ENCODE results near the gene SFI1.

The SFI1 gene

DNA sequence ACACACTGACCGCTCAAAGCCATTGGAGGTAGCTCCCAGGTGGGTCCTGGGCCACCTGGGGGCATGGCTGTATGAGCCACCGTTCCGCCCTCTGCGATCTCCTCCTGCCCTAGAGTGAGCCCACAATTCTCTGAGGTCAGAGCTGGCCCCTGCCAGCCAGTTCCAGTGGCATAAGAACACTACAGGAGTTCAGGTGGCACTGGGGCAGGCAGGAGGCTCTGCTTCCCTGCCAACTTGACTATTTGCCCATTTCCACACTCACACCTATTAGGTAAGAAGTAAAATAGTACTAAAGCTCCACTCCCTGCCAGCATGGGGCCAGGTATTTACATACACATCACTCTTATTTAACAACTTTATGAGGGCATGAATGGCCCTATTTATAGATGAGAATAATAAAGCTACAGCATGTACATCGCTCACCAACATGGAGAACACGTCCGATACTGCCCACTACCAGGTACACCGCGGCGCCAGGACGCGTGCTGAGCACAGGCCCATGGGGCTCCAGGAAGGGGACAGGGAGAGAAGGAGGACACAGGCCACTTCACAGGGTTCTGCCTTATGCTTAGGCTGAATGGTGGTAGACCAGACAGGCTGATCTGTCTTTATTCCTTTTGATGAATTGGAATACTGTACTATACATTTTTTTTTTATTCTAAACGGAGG lies 139.4 kb downstream of the SFI1 start:
- DNase-seq (ENCODE audit: low read depth), result no peak

DNA sequence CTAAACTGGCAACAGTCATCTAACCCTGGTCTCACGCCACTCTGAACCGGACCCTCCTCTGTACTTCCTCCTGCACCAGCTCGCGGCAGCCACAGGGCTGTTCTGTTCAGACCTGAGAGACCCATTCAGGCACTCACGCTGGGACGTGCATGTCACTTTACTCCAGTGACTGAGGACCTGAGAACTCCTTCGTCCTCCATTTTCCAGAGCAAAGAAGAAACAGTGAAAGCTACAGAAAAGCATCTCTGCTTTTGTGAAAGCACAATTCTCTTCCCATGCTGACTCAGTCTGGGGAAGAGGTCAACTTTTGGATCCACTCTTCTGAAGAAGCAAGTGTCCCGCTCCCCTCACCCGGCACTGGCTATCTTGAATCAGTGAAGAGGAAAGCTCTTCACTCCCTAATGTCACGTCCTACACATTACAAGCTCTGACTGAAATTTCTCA lies 141.1 kb downstream of the SFI1 start:
- DNase-seq (ENCODE audit: low read depth), result no peak

DNA sequence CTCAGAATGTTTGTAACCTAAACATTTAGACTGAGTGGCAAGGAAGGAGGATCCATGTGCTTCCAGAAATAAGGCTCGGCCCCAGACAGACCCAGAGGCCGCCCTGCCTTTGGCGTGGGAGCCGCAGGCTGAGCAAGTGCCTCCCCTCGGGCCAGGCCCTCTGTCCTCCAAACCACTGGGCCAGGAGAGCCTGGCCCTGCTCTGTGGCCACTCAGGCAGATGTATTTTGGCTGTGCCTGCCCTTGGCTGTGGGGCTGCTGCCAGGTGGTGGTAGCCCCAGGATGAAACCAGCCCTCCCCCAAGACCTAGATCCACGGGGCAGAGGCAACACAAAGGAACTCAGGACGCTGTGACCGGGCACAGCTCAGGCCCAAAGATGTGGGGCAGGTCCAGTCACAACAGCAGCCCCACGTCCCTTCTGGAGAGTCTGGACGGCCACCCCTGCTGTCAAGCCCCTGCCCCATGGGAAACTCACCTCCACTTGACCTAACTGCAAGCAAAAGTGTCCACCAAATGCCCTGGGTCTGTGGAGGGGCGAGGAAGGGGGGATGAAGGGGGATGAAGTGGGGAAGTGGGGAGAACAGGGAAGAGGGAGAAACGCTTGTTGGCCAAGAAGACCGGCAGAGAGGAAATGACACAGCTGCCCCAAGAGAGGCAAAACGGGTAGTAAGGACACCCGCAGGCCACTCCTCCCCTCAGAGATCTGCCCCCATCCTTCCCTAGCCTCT lies 141.7 kb downstream of the SFI1 start:
- no peak for DNase-seq (ENCODE audit: low read depth)

DNA sequence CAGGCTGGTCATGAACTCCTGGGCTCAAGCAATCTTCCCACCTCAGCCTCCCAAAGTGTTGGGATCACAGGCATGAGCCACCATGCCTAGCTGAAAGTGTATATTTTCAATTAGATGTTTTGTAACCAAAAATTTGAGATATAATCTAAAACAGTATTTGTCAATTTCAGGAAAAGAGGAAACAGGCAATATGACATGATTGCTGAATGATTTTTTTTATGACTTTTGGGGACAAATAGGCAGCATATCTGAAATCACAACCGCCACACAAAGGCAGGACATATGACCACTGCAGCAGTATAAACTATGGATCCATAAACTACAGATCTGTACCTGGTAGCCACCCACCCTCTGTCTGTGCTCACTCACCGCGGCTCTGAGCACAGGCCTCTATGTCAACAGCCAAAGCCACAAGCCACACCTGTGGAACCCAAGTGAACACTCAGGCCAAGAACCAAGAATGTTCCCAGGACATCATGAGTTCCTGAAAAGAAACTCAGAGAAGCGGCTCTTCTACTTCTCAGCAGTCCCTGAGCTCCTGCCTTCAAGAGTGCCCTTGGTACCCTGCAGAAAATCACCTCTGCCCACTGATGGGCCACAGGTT lies 143.2 kb downstream of the SFI1 start:
- DNase-seq (ENCODE audit: low read depth), result no peak

DNA sequence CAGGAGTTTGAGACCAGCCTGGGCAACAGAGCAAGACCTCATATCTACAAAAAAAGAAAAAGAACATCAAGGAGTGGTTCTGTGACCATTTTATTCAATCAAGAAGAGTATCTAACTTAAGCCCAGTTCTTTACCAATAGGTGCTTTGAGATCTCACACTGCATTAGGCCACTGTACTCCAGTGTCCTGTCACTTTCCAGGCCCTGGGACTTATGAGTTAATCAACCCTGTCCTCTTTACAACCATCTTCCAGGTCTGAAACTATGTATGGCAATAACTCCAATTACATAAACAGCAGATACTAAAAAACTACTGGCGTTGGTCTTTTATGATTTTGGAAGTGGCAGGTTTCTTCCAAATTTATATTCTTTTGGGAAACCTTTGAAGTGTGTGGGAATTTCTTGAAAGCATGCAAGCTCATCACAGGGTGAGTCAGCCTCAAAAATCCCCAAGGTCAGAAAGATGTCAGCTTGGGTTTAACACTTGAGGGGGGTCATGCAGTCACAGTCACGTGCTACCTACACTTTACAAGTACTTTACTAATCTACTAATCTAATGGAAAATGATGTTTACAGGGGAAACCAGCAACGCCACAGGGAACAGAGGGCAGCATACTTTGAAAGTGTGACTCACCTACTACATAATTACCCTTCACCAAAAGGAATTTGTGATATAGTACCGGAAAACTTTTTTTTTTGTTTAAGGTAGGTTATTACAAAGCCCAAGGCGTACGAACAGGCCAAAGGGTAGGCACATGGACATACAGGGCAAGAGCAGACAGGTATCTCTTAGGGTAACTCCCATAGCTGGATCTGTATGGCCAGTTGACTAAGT lies 150.1 kb downstream of the SFI1 start:
- peak; percentile 98 for DNase-seq (ENCODE audit: low read depth)

DNA sequence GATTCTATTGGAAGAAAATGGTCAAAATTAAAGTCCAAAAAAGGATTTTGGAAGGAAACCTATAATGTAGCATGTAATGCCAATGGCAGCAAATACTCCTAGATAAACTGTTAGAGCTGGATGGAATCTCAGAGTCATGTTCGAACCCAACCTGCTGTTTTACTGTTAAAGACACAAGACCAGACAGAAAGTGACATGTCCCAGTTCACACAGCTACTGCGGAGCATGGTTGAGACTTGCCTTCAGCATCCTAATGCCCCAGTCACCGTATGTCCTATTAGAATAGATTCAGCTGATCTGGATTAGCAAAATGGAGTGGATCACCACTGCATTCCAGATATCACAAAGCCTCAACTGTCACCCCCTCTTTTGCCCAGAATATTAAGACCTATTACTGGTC lies 150.7 kb downstream of the SFI1 start:
- DNase-seq (ENCODE audit: low read depth), result no peak

DNA sequence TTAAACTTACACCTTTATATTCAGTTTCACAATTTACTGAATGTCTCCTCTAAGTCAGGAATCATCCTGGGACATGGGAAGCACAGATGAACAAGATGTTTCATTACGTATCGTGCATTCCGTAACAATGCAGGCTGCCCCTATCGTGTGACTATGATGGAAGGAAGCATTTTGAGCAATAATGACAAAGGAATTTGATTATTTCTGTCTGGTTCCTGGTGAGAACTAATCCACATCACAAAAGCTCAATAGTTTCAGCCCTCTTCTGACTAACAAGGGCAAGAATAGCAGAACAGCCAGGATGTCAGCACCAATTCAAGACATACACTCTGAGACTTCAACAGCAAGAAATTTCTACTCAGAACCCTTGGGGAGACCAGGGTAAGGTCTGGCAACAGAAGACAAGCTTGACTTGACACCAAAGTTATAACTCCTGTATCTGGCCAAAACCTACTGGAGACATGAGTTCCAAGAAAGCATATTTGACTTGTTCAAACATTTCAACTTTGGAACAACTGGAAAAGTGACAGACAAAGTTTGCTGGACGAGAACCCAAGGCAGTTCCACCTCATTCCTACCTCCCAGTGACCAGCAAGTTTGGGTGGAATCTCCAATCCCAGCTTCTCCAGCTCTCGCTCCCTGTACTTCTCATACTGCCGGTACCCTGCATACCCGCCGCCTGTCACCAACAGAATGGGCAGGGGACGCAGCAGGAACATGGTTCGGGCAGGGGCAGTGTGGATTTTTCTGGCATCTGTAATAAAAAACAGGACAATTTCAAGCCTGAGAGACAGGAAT lies 151.4 kb downstream of the SFI1 start:
- DNase-seq (ENCODE audit: low read depth), result peak; percentile 88

DNA sequence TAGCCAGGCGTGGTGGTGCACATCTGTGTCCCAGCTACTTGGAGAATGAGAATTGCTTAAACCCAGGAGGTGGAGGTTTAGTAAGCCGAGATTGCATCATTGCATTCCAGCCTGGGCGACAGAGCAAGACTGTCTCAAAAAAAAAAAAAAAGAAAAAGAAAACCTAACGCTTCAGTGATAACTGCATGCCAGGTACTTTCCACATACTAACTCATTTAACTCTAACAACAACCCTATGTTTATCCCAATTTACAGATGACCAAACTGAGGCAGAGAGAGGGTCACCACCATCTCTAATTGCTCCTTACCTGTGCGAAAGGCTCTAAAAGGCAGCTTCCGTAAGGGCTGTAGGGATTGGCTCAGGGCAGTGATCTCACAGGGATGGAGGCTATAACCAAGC lies 154.1 kb downstream of the SFI1 start:
- peak; percentile 79 for DNase-seq (ENCODE audit: low read depth)

DNA sequence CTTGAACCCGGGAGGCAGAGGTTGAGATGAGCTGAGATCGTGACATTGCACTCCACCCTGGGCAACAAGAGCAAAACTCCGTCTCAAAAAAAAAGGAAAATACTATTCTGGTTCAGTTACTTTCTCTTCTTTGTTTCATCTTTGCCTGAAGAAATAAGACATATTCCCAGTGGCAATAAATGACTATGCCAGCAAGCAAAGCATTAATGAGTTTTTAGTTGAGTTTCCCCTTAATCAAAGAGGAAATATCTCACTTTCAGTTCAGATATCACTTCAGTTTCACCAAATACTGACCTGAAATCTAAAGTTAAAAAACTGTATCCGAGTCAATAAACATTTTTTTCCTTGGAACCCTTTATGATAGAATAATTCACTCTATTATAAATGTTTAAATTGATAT lies 155.3 kb downstream of the SFI1 start:
- no peak for DNase-seq (ENCODE audit: low read depth)

DNA sequence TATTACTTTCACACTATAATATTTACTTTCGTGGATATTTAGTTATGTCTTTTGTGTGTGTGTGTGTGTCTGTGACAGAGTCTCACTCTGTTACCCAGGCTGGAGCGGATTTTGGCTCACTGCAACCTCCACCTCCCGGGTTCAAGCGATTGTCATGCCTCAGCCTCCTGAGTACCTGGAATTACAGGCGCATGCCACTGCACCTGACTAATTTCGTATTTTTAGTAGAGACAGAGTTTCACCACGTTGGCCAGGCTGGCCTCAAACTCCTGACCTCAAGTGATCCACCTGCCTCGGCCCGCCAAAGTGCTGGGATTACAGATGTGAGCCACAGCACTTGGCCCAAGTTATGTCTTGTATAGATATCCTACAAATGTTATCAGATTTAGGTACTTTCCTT lies 155.8 kb downstream of the SFI1 start:
- no peak for DNase-seq (ENCODE audit: low read depth)

DNA sequence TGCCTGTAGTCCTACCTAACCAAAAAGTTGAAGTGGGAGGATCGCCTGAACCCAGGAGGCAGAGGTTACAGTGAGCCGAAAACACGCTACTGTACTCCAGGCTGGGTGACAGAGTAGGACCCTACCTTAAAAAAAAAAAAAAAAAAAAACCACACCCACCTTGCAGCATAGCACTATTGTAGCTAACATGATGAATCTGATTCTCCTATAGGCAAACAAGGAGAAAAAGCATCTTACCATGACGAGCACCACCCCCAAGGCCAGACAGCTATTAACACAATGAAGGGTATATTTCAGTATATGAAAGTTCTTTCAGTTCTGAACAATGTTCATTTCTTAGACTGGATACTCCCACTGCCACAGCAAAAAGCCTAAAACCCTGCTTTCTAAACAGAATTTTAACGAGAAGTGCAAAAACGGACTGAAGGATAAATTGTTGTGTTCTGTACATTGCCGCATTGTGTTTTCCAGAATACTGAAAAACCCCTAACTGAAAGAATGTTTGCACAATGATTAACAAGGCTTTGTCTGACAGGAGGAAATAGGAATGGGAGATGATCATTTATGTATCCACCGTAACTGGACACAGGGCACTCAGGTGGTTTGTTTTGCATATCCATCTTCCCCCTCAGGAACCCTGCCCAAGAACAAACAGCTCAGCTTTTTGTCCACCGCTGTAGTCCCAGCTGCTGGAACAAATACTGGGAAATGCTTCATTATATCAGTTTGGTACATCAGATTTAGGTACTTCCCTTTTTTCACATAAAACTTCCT lies 156.8 kb downstream of the SFI1 start:
- DNase-seq (ENCODE audit: low read depth), result no peak

DNA sequence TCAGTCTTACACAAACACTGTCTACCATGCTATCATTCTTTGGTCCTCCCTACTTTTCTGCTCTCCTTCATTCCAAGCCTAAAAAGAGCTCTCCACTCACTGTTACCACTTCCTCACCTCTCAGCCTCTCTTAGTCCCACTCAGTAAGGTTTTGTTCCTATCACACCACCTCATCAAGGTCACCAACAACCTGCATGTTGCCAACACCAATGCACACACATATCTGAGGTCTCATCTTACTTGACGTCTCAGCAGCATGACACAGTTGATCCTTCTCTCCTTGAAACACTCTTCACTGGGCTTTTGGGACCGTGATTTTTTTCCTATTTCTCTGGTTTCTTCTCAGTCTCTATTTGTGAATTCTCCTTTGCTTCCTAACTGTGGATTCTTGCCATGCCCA lies 157.6 kb downstream of the SFI1 start:
- no peak for DNase-seq (ENCODE audit: low read depth)

DNA sequence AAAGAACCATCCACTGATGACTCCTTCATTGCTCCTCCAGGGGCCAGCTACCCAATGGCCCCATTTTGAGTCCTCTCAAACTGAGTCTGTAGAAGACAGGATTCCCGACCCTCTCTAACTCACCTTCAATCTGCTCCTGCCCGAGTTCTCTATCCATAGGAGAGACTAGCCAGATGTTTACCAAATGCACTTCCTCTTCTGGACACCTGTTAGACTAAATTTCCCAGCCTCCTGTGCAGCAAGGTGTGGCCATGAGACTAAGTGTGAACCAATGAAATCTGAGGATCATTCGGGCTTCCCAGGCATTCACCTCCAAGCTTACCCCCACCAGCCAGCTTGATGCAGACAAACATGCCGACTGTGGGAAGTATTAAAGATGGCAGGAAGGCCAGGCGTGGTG lies 158.1 kb downstream of the SFI1 start:
- DNase-seq (ENCODE audit: low read depth), result no peak

DNA sequence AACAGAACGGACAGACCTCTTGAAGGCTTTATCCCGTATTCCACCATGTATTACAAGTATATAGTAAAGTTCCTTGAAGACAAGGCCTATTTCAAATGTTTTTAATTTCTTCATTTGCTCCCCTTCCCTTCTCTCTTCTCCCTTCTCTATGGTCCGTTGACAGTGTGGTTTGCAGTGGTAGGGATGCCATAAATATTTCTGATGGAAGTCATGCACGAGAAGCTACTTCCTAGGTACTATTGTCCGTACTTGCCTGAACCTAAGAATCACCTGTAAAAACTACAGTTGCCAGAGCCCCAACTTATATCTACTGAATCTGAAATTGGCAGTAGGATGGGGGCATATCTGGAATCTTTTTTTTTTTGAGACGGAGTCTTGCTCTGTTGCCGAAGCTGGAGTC lies 162.9 kb downstream of the SFI1 start:
- DNase-seq (ENCODE audit: low read depth), result no peak

DNA sequence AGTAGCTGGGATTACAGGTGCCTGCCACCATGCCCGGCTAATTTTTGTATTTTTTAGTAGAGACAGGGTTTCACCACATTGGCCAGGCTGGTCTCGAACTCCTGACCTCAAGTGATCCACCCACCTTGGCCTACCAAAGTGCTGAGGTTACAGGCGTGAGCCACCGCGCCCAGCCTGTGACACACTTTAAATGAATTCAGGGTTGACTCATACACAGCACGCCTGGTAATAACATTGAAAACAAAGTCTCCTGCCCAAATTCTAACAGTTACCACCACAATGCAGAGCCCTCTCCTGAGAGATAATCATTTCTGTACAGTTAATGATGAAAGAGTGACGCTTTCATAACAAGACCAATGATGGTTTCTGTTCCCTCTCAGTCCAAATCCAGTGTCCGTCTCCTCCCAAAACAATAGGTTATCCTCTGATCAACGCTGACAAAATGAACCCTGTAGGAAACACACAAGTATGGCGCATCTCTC lies 164.6 kb downstream of the SFI1 start:
- peak; percentile 72 for DNase-seq (ENCODE audit: low read depth)

DNA sequence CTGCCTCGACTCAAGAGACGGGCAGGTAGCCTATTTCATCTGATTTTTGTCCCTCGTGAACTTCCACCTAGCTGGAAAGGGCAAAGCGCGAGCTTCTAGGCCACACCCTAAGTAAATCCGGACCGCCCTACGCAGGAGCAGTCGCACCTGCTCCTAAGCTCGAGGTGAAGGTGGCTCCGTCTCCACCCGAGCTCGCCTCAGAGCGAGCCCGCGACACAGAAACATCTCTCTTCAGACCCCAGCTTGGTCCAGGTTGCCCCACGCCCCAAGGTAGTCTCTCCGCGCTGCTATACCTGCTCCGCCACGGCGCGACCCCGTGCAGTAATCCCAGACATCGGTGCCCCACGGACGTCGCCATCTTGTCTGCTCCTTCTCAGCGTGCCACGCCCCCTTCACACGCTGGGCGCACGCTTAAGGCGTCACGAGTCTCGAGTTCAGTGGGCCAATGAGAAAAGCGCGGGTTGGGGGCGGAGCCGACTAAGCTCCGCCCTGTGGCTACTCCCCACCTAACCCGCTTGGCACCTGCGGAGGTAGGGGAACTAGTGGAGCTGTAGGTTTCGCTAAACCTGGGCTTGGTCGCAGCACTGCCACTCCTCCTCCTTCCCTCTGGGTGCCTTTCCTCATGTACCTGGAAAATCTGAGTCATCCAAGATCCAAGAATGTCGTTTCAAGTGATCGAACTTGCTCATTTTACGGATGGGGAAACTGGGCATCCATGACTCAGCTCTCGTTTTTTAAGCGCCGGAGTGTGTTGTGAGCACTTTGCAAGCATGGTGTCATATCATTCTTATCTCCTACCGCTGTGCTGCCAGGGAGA lies 165.7 kb downstream of the SFI1 start, which contains the start of gene PISD:
PISD (minus strand) TSS at position 365 of the 817 bp plus-strand sequence; CDS start at position 358, 7 bp downstream.
- DNase-seq (ENCODE audit: low read depth), result peak; percentile 85

DNA sequence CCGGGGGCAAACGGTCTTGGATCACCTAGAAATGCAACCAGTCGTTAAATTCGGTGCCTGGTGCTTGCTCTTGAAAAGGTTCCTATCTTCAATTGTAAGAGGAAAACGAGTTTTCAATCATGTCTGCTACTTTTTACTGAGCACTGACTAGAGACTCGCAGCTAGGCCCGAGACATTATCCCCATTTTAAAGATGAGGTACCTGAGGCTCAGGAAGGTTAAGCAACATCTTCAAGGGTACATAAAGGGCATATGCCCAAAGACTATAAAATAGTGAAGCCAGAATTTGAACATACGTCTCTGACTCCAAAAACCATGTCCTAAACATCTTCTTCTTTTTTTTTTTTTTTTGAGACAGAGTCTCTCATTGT lies 166.3 kb downstream of the SFI1 start:
- DNase-seq (ENCODE audit: low read depth), result no peak

All from GM04504 (cell line).